SKM-1 treated with dmso at 0.1 percent for 144 hours (cell line): Measurements from ENCODE around the gene AGBL3.

Experiments
- DNase-seq: peaks from one replicate; lab custom pipeline; 2025; ENCODE audit not compliant: unreplicated experiment; lab: John Stamatoyannopoulos, UW

The AGBL3 gene

DNA sequence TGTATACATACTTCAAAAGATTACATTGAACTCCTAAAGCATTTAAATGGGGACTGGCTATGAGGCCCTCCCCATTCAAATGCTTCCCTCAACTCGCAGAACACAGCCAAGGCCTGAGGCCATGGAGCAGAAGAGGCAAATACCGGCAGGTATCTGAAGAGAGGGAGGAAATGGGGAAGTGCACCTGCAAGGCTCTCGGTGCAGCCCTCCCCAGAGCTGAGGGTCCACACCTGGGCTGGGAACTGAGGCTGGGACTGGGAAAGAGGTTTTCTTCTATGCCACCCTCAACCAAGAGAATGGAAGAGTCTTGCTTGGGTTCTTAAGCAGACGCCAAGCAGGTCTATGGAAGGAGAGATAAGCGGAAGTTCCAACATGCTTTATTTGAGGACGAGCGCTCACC, 197.2 kb downstream of the AGBL3 start:
- no peak for DNase-seq

GRCh38 chr7:135184254-135184841, 198.0 kb downstream of the AGBL3 start:
- no peak for DNase-seq
